EH (cell line): ENCODE data around the gene ZNF619.

ENCODE experiments used
- DNase-seq: peaks from one replicate; pipeline ENCODE4 v3.0.0-alpha.2; 2015; ENCODE audit warnings: low read depth

Gene ZNF619

GRCh38 chr3:40465456-40465855 is 11.5 kb upstream of the ZNF619 start:
- DNase-seq = no peak

DNA sequence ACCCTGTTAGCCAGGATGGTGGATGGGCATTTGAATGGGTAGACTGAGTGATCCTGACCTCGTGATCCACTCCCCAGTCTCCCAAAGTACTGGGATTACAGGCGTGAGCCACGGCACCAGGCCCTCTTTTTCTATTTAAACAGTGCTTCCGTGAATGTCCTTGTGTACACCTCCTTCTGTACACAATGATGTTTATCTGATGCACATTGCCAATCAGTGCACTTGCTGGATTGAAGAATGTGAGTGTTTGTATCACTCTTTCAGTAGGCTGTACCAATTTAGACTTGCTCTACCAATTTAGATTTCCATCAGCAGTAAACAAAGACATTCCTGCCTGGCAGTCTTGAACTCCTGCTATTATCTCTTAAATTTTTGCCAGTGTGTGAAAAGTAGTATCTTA is 8.9 kb upstream of the ZNF619 start:
- no peak for DNase-seq

DNA sequence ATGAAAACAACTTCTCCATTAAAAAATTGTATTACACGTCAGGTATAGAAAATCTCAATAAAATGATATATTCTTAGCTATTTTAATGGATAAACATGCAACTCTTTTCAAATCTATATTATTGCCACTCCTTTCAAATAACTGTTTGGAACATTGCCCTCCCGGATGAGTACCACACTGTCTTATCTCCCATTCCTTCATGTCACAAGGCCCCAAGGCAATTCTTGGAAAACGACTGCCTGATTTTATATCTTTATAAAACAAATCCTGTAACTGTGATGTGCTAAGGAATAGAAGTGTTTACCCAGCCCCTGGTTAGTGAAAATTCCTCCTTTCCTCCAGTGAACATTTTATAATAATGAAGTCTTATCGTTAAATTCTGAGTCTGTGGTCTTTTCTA is 6.2 kb upstream of the ZNF619 start:
- DNase-seq = no peak

GRCh38 chr3:40477666-40478065 is 744 bp downstream of the ZNF619 start:
- DNase-seq = peak; percentile 26

- no peak for DNase-seq
Observed at GRCh38 chr3:40487172-40487571, 10.2 kb downstream of the ZNF619 start.

DNA sequence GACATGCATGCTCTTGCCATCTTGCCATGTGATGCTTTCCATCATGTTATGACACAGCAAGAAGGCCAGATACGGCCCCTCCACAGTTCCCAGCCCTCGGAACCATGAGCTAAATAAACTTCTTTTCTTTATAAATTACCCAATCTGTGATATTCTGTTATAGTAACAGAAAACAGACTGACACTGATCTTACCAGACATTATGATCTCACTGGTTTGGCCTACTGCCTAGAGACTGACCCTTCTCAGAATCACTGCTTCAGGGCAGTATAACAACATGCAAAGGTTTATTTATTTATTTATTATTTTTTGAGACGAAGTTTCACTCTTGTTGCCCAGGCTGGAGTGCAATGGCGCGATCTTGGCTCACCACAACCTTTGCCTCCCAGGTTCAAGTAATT is 14.0 kb downstream of the ZNF619 start:
- DNase-seq = peak; percentile 29

DNA sequence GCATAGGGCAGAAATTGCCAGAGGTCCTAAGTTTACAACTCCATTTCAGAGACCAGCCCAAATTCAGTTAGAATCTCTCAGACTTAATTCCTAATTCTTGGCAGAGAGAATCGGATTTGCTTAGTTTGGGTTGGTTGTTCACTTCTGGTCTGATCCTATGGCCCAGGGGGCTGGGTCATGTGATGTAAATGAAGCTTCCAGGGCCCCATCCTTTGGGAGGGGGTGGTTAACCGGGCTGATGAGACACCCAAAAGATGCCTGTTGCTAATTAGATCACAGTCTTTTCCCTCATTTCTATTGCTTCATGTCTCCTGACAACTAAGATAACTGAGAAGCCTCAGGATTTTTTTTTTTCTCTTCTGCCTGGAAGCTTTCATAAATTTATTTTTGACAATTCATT is 17.8 kb downstream of the ZNF619 start:
- DNase-seq = no peak

- no peak for DNase-seq
Observed at GRCh38 chr3:40497288-40497687, 20.4 kb downstream of the ZNF619 start.

DNA sequence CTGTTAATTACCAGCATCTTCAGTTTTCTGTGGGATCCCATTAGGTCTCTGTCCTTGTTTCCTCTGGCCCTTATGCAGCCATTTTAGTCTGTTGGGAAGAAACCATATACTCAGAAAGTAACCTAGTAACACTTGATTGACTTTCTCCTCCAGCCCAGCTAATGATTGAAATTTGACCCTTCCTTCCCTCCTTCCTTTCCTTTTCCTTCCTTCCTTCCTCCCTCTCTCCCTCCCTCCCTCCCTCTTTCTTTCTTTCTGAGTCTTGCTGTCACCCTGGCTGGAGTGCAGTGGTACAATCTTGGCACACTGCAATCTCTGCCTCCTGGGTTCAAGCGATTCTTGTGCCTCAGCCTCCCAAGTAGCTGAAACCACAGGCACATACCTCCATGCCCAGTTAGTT is 23.0 kb downstream of the ZNF619 start:
- DNase-seq = no peak

GRCh38 chr3:40502034-40502433 is 25.1 kb downstream of the ZNF619 start:
- DNase-seq = no peak

DNA sequence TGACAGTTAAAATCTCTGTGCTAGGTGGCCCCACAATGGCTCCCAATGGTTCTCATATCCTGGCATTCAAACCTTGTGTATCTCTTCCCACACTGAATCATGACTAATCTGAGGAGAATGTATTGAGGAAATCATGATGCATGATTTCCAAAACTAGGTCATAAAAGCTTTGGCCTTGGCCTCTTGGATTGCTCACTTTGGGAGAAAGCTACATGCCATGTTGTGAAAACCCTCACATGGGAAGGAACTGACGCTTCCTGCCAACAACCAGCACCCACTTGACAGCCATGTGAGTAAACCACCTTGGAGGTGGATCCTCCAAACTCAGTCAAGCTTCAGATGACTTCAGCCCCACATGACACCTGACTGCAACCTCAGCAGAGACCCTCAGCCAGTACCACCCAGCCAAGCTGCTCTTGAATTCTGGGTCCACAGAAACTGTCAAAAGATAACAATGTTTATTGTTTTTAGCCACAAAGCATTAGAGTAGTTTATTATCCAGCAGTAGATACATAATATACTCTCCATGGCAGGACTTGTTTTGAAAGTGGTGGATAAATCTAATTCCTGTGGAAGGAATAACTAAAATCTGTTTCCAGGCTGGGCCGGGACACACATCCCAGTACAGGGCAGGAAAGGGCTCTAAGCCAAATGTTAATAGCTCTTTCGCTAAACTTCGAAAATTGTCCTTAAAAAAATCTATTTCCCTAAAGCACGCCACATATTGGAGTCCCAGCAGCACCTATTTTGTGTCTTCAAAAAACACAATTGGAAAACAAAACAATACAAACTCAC is 27.9 kb downstream of the ZNF619 start:
- DNase-seq = peak; percentile 98

GRCh38 chr3:40505599-40506462 is 28.9 kb downstream of the ZNF619 start, which contains the start of gene ZNF620:
Gene ZNF620 (plus strand): TSS chr3:40506039. CDS start chr3:40506353, 314 bp downstream.
- DNase-seq = peak; percentile 52

- DNase-seq = no peak
Observed at GRCh38 chr3:40511031-40511718, 34.3 kb downstream of the ZNF619 start.

- peak; percentile 85 for DNase-seq
Observed at GRCh38 chr3:40516201-40516600, 39.3 kb downstream of the ZNF619 start.

DNA sequence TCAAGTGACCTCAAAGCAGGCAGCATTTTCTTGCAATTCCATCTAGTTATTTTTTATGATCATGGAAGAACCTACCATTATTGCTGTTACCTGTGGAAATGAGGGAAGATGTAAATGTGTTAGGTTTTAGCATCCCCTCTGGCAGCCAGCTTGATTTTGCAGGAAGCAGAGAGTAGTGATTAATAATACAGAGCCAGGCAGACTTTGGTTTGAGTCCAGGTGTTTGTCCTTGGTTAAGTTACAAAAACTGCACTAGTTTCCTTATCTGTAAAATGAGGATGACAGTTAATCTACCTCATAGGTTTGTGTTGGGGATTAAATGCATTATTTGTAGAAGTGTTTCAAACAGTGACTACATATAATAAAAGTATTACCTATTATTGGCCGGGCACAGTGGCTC is 41.1 kb downstream of the ZNF619 start:
- no peak for DNase-seq

GRCh38 chr3:40518848-40519247 is 41.9 kb downstream of the ZNF619 start:
- no peak for DNase-seq

- DNase-seq = no peak
Observed at GRCh38 chr3:40521254-40521653, 44.3 kb downstream of the ZNF619 start.

DNA sequence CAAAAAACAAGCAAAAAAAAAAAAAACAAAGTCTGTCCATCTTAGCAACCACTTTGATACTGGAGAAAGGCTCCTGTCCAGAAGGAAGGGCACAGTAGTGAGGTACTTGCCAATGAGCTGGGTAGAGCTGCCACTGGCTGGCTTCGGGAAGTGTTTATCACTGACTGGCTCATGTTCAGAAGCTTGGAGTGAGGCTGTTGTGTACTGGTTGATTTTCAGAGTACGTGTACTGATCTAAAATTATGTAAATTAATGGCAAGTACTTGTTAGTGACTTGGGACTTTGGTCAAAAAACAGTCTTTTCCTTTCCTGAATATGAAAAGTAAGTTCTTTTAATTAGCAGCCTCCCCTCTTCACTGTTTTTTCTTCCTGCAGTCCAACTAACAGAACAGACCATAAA is 46.9 kb downstream of the ZNF619 start:
- no peak for DNase-seq

DNA sequence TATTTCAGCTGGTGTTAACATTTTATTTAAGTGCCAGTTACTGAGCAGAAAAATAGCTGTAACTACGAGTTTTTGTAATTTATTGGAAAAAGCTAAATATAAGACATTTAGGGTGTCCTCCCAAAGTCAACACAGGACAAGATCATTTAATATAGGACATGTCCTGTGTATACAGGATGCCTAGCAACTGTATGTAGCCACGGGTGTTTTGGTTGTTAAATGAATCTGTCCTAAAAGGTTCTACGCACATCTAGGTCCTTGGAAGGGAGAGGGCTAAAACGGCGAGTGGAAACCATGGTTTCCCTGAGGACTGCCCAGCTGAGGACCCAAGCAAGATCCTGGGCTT is 47.3 kb downstream of the ZNF619 start:
- DNase-seq = no peak

DNA sequence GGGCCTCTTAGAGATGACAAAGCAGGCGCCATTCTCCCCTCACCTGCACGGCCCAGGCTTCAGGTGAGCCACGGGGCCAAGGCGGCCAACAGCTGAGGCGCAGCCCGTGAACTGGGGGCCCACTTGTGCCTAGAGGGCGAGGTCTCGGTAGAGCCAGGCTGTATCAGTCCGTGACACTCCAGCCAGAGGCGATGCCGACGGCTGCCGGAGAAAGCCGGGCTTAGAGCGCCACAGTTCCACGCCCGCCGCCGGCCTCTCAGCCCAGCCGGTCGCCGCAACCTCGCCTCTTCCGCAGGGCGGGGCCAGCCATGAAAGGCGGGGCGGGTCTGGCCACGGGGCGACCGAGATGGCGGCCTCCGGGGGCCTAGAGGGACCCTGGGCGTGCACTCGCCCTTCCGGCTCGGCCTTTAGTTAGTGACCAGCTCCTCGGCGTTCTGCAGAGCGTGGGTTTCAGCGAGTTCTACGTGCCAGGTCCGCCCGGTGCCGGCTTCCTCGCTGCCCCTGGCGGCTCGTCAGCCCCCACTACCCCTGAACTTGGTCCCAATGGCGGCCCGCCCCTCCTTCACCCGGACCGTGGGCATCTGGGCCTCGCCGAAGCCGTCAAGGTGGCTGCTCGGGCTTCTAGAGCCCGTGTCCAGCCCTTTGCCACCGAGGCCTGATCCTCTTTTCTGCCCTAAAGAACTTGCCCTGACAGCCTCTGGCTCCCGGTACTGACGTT is 47.8 kb downstream of the ZNF619 start, which contains the start of gene ZNF621:
Gene ZNF621, plus strand, starts transcription at position 393 of the 718 bp plus-strand sequence. CDS start 881 bp downstream, outside the sequence.
- peak; percentile 89 for DNase-seq

DNA sequence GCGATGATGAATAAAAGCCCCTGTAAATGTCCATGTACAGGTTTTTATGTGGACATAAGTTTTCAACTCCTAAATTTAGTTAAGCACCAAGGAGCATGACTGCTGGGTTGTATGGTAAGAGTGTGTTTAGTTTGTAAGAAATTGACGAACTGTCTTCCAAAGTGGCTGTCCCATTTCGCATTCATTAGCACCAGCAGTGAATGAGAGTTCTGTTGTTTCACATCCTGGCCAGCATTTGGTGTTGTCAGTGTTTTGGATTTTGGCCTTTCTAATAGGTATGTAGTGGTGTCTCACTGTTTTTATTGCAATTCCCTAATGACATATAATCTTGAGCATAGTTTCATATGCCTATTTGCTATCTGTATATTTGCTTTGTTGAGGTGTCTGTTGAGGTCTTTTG is 51.5 kb downstream of the ZNF619 start:
- no peak for DNase-seq

GRCh38 chr3:40532252-40532651 is 55.3 kb downstream of the ZNF619 start:
- peak; percentile 4 for DNase-seq
